BLaER1 (cell line): ENCODE data around the gene PTPN9.
"Not testable (repeated sequence)": the region's sequence is repeated elsewhere in the genome, so short reads cannot be mapped to it uniquely, and the experiment has no call there.

Source experiments
- H3K27ac ChIP-seq: shearing (Covaris generic); formaldehyde crosslinking; 2 replicates; pipeline ENCODE4 v1.8.1; 2022
- H3K27me3 ChIP-seq: shearing (Covaris generic); formaldehyde crosslinking; 2 replicates; pipeline ENCODE4 v1.8.1; 2022
- H3K36me3 ChIP-seq: shearing (Covaris generic); formaldehyde crosslinking; 2 replicates; pipeline ENCODE4 v1.8.1; 2022
- H3K4me1 ChIP-seq: shearing (Covaris generic); formaldehyde crosslinking; 2 replicates; pipeline ENCODE4 v1.8.1; 2022
- H3K4me2 ChIP-seq: shearing (Covaris generic); formaldehyde crosslinking; 2 replicates; pipeline ENCODE4 v1.8.1; 2022
- H3K4me3 ChIP-seq: shearing (Covaris generic); formaldehyde crosslinking; 2 replicates; pipeline ENCODE4 v1.8.1; 2022
- H3K9ac ChIP-seq: shearing (Covaris generic); formaldehyde crosslinking; 2 replicates; pipeline ENCODE4 v1.8.1; 2022
- H3K9me3 ChIP-seq: shearing (Covaris generic); formaldehyde crosslinking; 2 replicates; pipeline ENCODE4 v1.8.1; 2022
- H4K20me1 ChIP-seq: shearing (Covaris generic); formaldehyde crosslinking; 2 replicates; pipeline ENCODE4 v1.8.1; 2022
- Cebpa-rat ChIP-seq: shearing (Covaris generic); IDR thresholded peaks from 2 replicates; pipeline ENCODE4 v1.8.1; 2022

PTPN9 gene

GRCh38 chr15:75453703-75454470 is 125.2 kb downstream of the PTPN9 start:
- no peaks in the 10 kb centered on the region for H3K9me3 ChIP-seq
- peaks cover 22% of the 10 kb centered on the region for H4K20me1 ChIP-seq
- H3K27ac ChIP-seq = peak overlapping the region; percentile 96
- TF ChIP-seq Cebpa-rat = peak; percentile 90
- H3K4me3 ChIP-seq = peak overlapping the region; percentile 90
- H3K9ac ChIP-seq = peak overlapping the region; percentile 95
- H3K36me3 ChIP-seq = no peaks in the 10 kb centered on the region
- H3K4me2 ChIP-seq = peak overlapping the region; percentile 98
- H3K27me3 ChIP-seq = no peaks in the 10 kb centered on the region
- peaks cover 27% of the 10 kb centered on the region for H3K4me1 ChIP-seq

GRCh38 chr15:75452865-75453702 is 126.0 kb downstream of the PTPN9 start:
- Histone ChIP-seq H3K9ac (peak overlapping the region; percentile 93), H4K20me1 (peaks cover 31% of the 10 kb centered on the region), H3K4me1 (peaks cover 35% of the 10 kb centered on the region), H3K9me3 (no peaks in the 10 kb centered on the region), H3K4me2 (peak overlapping the region; percentile 98), H3K27ac (peak overlapping the region; percentile 96), H3K36me3 (peaks cover 5% of the 10 kb centered on the region; the same call in 1 of the 2 replicates), H3K4me3 (peak overlapping the region; percentile 90), H3K27me3 (no peaks in the 10 kb centered on the region)
- TF ChIP-seq Cebpa-rat = no peak

GRCh38 chr15:75452364-75452864 is 126.7 kb downstream of the PTPN9 start:
- Histone ChIP-seq H3K9me3 (no peaks in the 10 kb centered on the region), H3K4me3 (peak overlapping the region; percentile 90), H3K27ac (peak overlapping the region; percentile 96), H3K36me3 (peaks cover 12% of the 10 kb centered on the region), H4K20me1 (peaks cover 37% of the 10 kb centered on the region), H3K9ac (peak overlapping the region; percentile 93), H3K4me1 (peaks cover 41% of the 10 kb centered on the region), H3K27me3 (no peaks in the 10 kb centered on the region), H3K4me2 (peak overlapping the region; percentile 98)
- no peak for TF ChIP-seq Cebpa-rat

- peaks cover 16% of the 10 kb centered on the region for H3K36me3 ChIP-seq
- H3K9me3 ChIP-seq = no peaks in the 10 kb centered on the region
- H3K4me1 ChIP-seq = peaks cover 46% of the 10 kb centered on the region
- no peaks in the 10 kb centered on the region for H3K27me3 ChIP-seq
- H3K27ac ChIP-seq = peak within 1 kb of the TSS; percentile 96
- TF ChIP-seq Cebpa-rat = no peak
- peak within 1 kb of the TSS; percentile 90 for H3K4me3 ChIP-seq
- peaks cover 43% of the 10 kb centered on the region for H4K20me1 ChIP-seq
- peak within 1 kb of the TSS; percentile 93 for H3K9ac ChIP-seq
- H3K4me2 ChIP-seq = peak within 1 kb of the TSS; percentile 98
Observed at GRCh38 chr15:75451674-75452363, 127.3 kb downstream of the PTPN9 start, which contains the start of gene SIN3A. TSS of gene SIN3A (minus strand) at chr15:75451690. CDS start at chr15:75430375, 21,315 bp downstream.

GRCh38 chr15:75451202-75451673 is 127.9 kb downstream of the PTPN9 start:
- H3K9ac ChIP-seq = peak overlapping the region; percentile 85
- H3K27ac ChIP-seq = peak overlapping the region; percentile 88

GRCh38 chr15:75450307-75451201 is 128.6 kb downstream of the PTPN9 start:
- peaks cover 56% of the 10 kb centered on the region for H4K20me1 ChIP-seq
- no peaks in the 10 kb centered on the region for H3K9me3 ChIP-seq
- H3K4me3 ChIP-seq = peak overlapping the region; percentile 72
- H3K9ac ChIP-seq = peak overlapping the region; percentile 68
- peaks cover 16% of the 10 kb centered on the region for H3K36me3 ChIP-seq
- no peak for TF ChIP-seq Cebpa-rat
- peaks cover 50% of the 10 kb centered on the region for H3K4me1 ChIP-seq
- H3K4me2 ChIP-seq = peak overlapping the region; percentile 84
- no peaks in the 10 kb centered on the region for H3K27me3 ChIP-seq
- H3K27ac ChIP-seq = peak overlapping the region; percentile 15; the same call in 1 of the 2 replicates

More at GRCh38 chr15:75451202-75451673, 127.9 kb downstream of the PTPN9 start:
- Histone ChIP-seq H3K4me2 (peak overlapping the region; percentile 33; the same call in 1 of the 2 replicates), H3K4me1 (peaks cover 46% of the 10 kb centered on the region), H3K27me3 (no peaks in the 10 kb centered on the region), H4K20me1 (peaks cover 49% of the 10 kb centered on the region), H3K4me3 (peak overlapping the region; percentile 72), H3K36me3 (peaks cover 16% of the 10 kb centered on the region), H3K9me3 (no peaks in the 10 kb centered on the region)
- no peak for TF ChIP-seq Cebpa-rat

- Histone ChIP-seq H3K4me1 (peaks cover 55% of the 10 kb centered on the region), H4K20me1 (peaks cover 59% of the 10 kb centered on the region), H3K4me2 (peak overlapping the region; percentile 84), H3K36me3 (peaks cover 19% of the 10 kb centered on the region), H3K4me3 (peak overlapping the region; percentile 72), H3K27me3 (no peaks in the 10 kb centered on the region), H3K27ac (no peak overlapping the region), H3K9ac (peak overlapping the region; percentile 68), H3K9me3 (no peaks in the 10 kb centered on the region)
- TF ChIP-seq Cebpa-rat = no peak
Observed at GRCh38 chr15:75449585-75450306, 129.4 kb downstream of the PTPN9 start.

- H3K4me1 ChIP-seq = peaks cover 55% of the 10 kb centered on the region
- not testable (repeated sequence) for H3K9ac ChIP-seq, H3K27me3 ChIP-seq, H3K4me3 ChIP-seq, H3K9me3 ChIP-seq, H3K27ac ChIP-seq, H3K4me2 ChIP-seq
- H4K20me1 ChIP-seq = peaks cover 75% of the 10 kb centered on the region
- H3K36me3 ChIP-seq = peaks cover 34% of the 10 kb centered on the region
Observed at GRCh38 chr15:75448171-75448570, 130.9 kb downstream of the PTPN9 start.
